NOMO-1 treated with DMSO at 0.1 percent for 48 hours (cell line): ENCODE data around the gene GNAI3.
A peak's percentile ranks its signal among the peaks of the same experiment; 100 is the strongest.

Experiments used
- DNase-seq: peaks from one replicate; lab custom pipeline; 2025; ENCODE audit not compliant: unreplicated experiment; lab: John Stamatoyannopoulos, UW

The GNAI3 gene

GRCh38 chr1:109657970-109658369, 109.6 kb downstream of the GNAI3 start:
- no peak for DNase-seq

- DNase-seq: no peak
Observed at GRCh38 chr1:109658533-109659042, 110.2 kb downstream of the GNAI3 start.

GRCh38 chr1:109659145-109659544, 110.7 kb downstream of the GNAI3 start:
- DNase-seq: no peak

- peak; percentile 20 for DNase-seq
Observed at GRCh38 chr1:109659997-109660690, 111.7 kb downstream of the GNAI3 start.

GRCh38 chr1:109660691-109661026, 112.2 kb downstream of the GNAI3 start:
- DNase-seq: peak; percentile 28

- no peak for DNase-seq
Observed at GRCh38 chr1:109661391-109661790, 113.0 kb downstream of the GNAI3 start.

GRCh38 chr1:109664671-109665070, 116.3 kb downstream of the GNAI3 start:
- DNase-seq: no peak

GRCh38 chr1:109667452-109668122, 119.2 kb downstream of the GNAI3 start, which contains the start of gene GSTM2:
Gene GSTM2 (plus strand): TSS chr1:109668057. CDS start chr1:109668116, 59 bp downstream.
- peak; percentile 68 for DNase-seq
